ENCODE results near the gene TRIP10. TPM values are rescaled to one million over a fixed set of nuclear protein-coding genes. Genes with fewer than 3 reads are reported as not detected.
A peak's percentile ranks its signal among the peaks of the same experiment; 100 is the strongest.

TRIP10 gene, protein sequence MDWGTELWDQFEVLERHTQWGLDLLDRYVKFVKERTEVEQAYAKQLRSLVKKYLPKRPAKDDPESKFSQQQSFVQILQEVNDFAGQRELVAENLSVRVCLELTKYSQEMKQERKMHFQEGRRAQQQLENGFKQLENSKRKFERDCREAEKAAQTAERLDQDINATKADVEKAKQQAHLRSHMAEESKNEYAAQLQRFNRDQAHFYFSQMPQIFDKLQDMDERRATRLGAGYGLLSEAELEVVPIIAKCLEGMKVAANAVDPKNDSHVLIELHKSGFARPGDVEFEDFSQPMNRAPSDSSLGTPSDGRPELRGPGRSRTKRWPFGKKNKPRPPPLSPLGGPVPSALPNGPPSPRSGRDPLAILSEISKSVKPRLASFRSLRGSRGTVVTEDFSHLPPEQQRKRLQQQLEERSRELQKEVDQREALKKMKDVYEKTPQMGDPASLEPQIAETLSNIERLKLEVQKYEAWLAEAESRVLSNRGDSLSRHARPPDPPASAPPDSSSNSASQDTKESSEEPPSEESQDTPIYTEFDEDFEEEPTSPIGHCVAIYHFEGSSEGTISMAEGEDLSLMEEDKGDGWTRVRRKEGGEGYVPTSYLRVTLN
- polyA plus RNA-seq (2013, experiment 1 of 2), result 53.2 TPM
- polyA plus RNA-seq (2013, experiment 2 of 2), result 50.7 TPM

DNA sequence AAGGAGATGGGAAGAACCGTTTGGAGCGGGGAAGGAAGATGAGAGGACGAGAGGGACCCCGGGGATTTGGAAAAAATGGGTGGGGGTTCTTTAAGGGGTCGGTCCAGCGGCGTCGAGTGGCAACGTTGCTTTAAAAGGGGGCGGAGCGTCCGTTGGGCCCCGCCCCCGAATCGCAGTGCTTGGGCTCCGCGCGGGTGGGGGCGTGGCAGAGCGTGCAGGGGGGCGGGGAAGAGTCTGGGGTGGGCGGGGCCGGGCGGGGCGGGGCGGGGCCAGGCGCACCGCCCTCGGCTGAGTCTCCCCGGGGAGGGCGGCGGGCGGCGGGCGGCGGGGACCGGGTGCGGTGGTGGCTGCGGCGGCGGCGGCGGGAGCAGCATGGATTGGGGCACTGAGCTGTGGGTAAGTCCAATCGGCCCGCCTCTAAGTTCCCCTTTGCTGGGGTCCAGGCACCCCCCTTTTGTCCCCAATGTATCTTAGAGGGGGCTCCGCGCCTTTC is at the start of gene TRIP10:
Gene TRIP10, plus strand, starts transcription at position 291 of the 493 bp plus-strand sequence. Its CDS starts 82 bp downstream, at position 373.
- Histone ChIP-seq H3K79me1 (replicated peaks; ENCODE audit: low read length, poor library complexity, severe bottlenecking) (peaks cover 18% of the 10 kb centered on the region), H2AK5ac (ENCODE audit: low read length, severe bottlenecking) (no peak within 1 kb of the TSS), H3K27ac (ENCODE audit: low read length, poor library complexity, severe bottlenecking) (peak within 1 kb of the TSS; percentile 72), H2BK12ac (ENCODE audit: low read length in 2 of 2) (peak within 1 kb of the TSS; percentile 38 to 78), H2AFZ (ENCODE audit: low read depth, low read length) (peak within 1 kb of the TSS; percentile 44), H3K36me3 (ENCODE audit: control insufficient read depth in 1 of 2, insufficient read depth in 2 of 2, low read depth in 1 of 2, low read length in 2 of 2) (peaks cover 22% of the 10 kb centered on the region in 2 experiments), H3K4me2 (ENCODE audit: low read length, poor library complexity, severe bottlenecking) (peak within 1 kb of the TSS; percentile 97), H2BK15ac (ENCODE audit: low read depth, poor library complexity, severe bottlenecking) (peak within 1 kb of the TSS; percentile 55), H3K27me3 (ENCODE audit: control insufficient read depth in 1 of 2, insufficient read depth in 1 of 2, low read length in 2 of 2) (no peaks in the 10 kb centered on the region), H3K9me3 (ENCODE audit: control insufficient read depth, low read length) (no peaks in the 10 kb centered on the region), H3K4ac (ENCODE audit: low read depth in 1 of 2, low read length in 2 of 2) (peak within 1 kb of the TSS; percentile 91 to 96), H3K4me1 (ENCODE audit: control insufficient read depth, insufficient read depth, low read depth, low read length) (peaks cover 40% of the 10 kb centered on the region), H2BK5ac (ENCODE audit: low read depth, low read length, poor library complexity, severe bottlenecking) (peak within 1 kb of the TSS; percentile 37), H3K18ac (ENCODE audit: low read depth in 1 of 2, low read length in 2 of 2) (peak within 1 kb of the TSS; percentile 89 to 91), H3K9ac (ENCODE audit: low read length) (peak within 1 kb of the TSS; percentile 90), H4K8ac (ENCODE audit: low read length) (peak within 1 kb of the TSS; percentile 98), H2BK120ac (ENCODE audit: low read depth, low read length) (peak within 1 kb of the TSS; percentile 81), H3K23ac (ENCODE audit: low read length in 2 of 2) (peak within 1 kb of the TSS in 1 of 2 experiments; percentile 94), H3K4me3 (ENCODE audit: insufficient read depth in 1 of 2, low read depth in 1 of 2, low read length in 2 of 2) (peak within 1 kb of the TSS; percentile 87 to 96), H4K91ac (ENCODE audit: low read length) (peak within 1 kb of the TSS; percentile 22), H3K14ac (ENCODE audit: low read length in 2 of 2) (peak within 1 kb of the TSS in 1 of 2 experiments; percentile 82)
- DNase-seq, result peak; percentile 79
- 0% methylated on average over 4 of the region's 47 CpGs for WGBS

DNA sequence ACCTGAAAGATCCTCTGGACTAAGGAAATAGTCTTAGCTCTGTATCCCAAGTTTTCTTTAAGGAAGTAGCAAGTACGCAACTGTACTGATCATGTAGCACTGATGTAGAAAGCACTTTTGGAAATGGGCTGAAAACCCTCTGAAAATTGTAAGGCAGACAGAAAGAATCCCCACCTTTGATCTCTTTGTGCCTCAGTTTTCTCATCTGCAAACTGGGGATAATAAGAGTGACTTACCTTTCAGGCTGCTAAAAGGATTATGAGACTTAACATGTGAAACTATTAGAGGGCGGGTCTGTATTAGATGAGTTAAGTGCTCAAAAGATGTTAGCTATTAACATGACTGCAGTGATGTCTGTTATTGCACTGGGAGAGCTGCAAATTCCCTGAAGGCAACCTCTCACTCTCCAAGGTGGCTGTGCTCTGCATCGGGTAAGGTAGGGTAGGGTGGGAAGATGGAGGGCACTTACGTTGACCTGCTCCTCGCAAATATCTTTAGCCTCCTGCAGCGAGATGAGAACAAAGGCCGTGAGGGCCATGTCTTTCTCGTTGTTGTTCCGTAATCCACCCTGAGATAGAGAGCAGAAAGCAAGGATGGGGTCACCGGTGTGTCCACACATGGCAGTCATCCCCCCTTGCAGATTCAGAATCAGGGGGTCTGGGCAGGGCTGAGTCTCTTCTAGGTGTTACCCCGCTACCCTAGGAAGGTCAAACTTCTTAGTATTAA is 49.2 kb upstream of the TRIP10 start:
- Histone ChIP-seq H3K4me3 (ENCODE audit: insufficient read depth in 1 of 2, low read depth in 1 of 2, low read length in 2 of 2) (no peak overlapping the region), H3K9ac (ENCODE audit: low read length) (no peak overlapping the region), H3K27me3 (ENCODE audit: control insufficient read depth in 1 of 2, insufficient read depth in 1 of 2, low read length in 2 of 2) (peaks cover 0 to 9% of the 10 kb centered on the region in 2 experiments), H2BK120ac (ENCODE audit: low read depth, low read length) (no peak overlapping the region), H2BK15ac (ENCODE audit: low read depth, poor library complexity, severe bottlenecking) (no peak overlapping the region), H3K79me1 (replicated peaks; ENCODE audit: low read length, poor library complexity, severe bottlenecking) (no peaks in the 10 kb centered on the region), H2BK12ac (ENCODE audit: low read length in 2 of 2) (no peak overlapping the region), H3K27ac (ENCODE audit: low read length, poor library complexity, severe bottlenecking) (no peak overlapping the region), H3K4me2 (ENCODE audit: low read length, poor library complexity, severe bottlenecking) (no peak overlapping the region), H3K18ac (ENCODE audit: low read depth in 1 of 2, low read length in 2 of 2) (no peak overlapping the region), H3K4ac (ENCODE audit: low read depth in 1 of 2, low read length in 2 of 2) (no peak overlapping the region), H3K9me3 (ENCODE audit: control insufficient read depth, low read length) (no peaks in the 10 kb centered on the region), H4K8ac (ENCODE audit: low read length) (no peak overlapping the region), H3K14ac (ENCODE audit: low read length in 2 of 2) (no peak overlapping the region), H2BK5ac (ENCODE audit: low read depth, low read length, poor library complexity, severe bottlenecking) (no peak overlapping the region), H2AFZ (ENCODE audit: low read depth, low read length) (no peak overlapping the region), H3K36me3 (ENCODE audit: control insufficient read depth in 1 of 2, insufficient read depth in 2 of 2, low read depth in 1 of 2, low read length in 2 of 2) (peaks cover 0 to 69% of the 10 kb centered on the region in 2 experiments), H3K23ac (ENCODE audit: low read length in 2 of 2) (no peak overlapping the region), H4K91ac (ENCODE audit: low read length) (no peak overlapping the region), H2AK5ac (ENCODE audit: low read length, severe bottlenecking) (no peak overlapping the region), H3K4me1 (ENCODE audit: control insufficient read depth, insufficient read depth, low read depth, low read length) (no peaks in the 10 kb centered on the region)
- 79% methylated on average over 10 of the region's 11 CpGs for WGBS
- no peak for DNase-seq

DNA sequence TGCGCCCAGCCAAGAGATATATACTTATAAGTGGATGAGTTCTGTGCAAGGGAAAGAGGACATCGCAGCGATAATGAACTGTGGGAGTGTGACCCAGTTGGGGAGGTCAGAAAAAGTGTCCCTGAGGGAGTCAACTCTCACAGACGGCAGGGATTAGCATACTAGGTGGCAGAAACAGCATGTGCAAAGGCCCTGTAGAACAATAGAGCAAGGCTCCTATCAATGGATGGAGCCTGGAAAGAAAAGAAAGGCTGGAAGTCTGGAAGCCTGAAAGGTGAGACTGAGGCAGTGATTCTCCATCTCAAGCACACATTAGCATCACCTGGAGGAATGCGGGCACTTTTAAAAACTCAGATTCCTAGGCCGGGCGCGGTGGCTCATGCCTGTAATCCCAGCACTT is 48.1 kb upstream of the TRIP10 start:
- H2BK15ac ChIP-seq (ENCODE audit: low read depth, poor library complexity, severe bottlenecking), result no peak overlapping the region
- no peak overlapping the region for H2BK12ac ChIP-seq (ENCODE audit: low read length in 2 of 2)
- H3K36me3 ChIP-seq (ENCODE audit: control insufficient read depth in 1 of 2, insufficient read depth in 2 of 2, low read depth in 1 of 2, low read length in 2 of 2), result peaks cover 0 to 62% of the 10 kb centered on the region in 2 experiments
- H3K27ac ChIP-seq (ENCODE audit: low read length, poor library complexity, severe bottlenecking), result no peak overlapping the region
- H2BK5ac ChIP-seq (ENCODE audit: low read depth, low read length, poor library complexity, severe bottlenecking), result no peak overlapping the region
- 90% methylated on average over 8 of the region's 8 CpGs for WGBS
- no peak overlapping the region for H4K91ac ChIP-seq (ENCODE audit: low read length)
- no peaks in the 10 kb centered on the region for H3K9me3 ChIP-seq (ENCODE audit: control insufficient read depth, low read length)
- no peak overlapping the region for H3K4me2 ChIP-seq (ENCODE audit: low read length, poor library complexity, severe bottlenecking)
- no peak overlapping the region for H4K8ac ChIP-seq (ENCODE audit: low read length)
- H3K23ac ChIP-seq (ENCODE audit: low read length in 2 of 2), result no peak overlapping the region
- no peak overlapping the region for H2AK5ac ChIP-seq (ENCODE audit: low read length, severe bottlenecking)
- H3K27me3 ChIP-seq (ENCODE audit: control insufficient read depth in 1 of 2, insufficient read depth in 1 of 2, low read length in 2 of 2), result no peaks in the 10 kb centered on the region
- H3K14ac ChIP-seq (ENCODE audit: low read length in 2 of 2), result no peak overlapping the region
- no peaks in the 10 kb centered on the region for H3K79me1 ChIP-seq (replicated peaks; ENCODE audit: low read length, poor library complexity, severe bottlenecking)
- H3K4me1 ChIP-seq (ENCODE audit: control insufficient read depth, insufficient read depth, low read depth, low read length), result no peaks in the 10 kb centered on the region
- no peak overlapping the region for H2BK120ac ChIP-seq (ENCODE audit: low read depth, low read length)
- no peak overlapping the region for H3K4ac ChIP-seq (ENCODE audit: low read depth in 1 of 2, low read length in 2 of 2)
- no peak overlapping the region for H3K4me3 ChIP-seq (ENCODE audit: insufficient read depth in 1 of 2, low read depth in 1 of 2, low read length in 2 of 2)
- H2AFZ ChIP-seq (ENCODE audit: low read depth, low read length), result no peak overlapping the region
- H3K9ac ChIP-seq (ENCODE audit: low read length), result no peak overlapping the region
- H3K18ac ChIP-seq (ENCODE audit: low read depth in 1 of 2, low read length in 2 of 2), result no peak overlapping the region
- DNase-seq, result no peak

Measured in mesenchymal stem cell (in vitro differentiated cells and primary cell).